Mesothelial cell of epicardium (in vitro differentiated cells): Measurements from ENCODE around the gene SYTL4. TPM values are rescaled to one million over a fixed set of nuclear protein-coding genes. Genes with fewer than 3 reads are reported as not detected.
"Not testable (repeated sequence)": the region's sequence is repeated elsewhere in the genome, so short reads cannot be mapped to it uniquely, and the experiment has no call there.

ENCODE experiments used
- DNase-seq, 2 experiments: peaks; one replicate each; pipeline ENCODE4 v3.0.0; 2021; ENCODE audit warnings: low spot score in 2 of 2; ENCODE audit not compliant: unreplicated experiment in 2 of 2
- H3K27ac Mint-ChIP-seq: 2 replicates; pipeline ENCODE4 v1.8.0; 2021; ENCODE audit warnings: mixed read lengths
- H3K27me3 Mint-ChIP-seq: 2 replicates; pipeline ENCODE4 v1.8.0; 2021; ENCODE audit warnings: low read depth, mixed read lengths
- H3K36me3 Mint-ChIP-seq: 2 replicates; pipeline ENCODE4 v1.8.0; 2021; ENCODE audit warnings: mixed read lengths
- H3K4me1 Mint-ChIP-seq: 2 replicates; pipeline ENCODE4 v1.8.0; 2021; ENCODE audit warnings: mixed read lengths
- H3K4me3 Mint-ChIP-seq: 2 replicates; pipeline ENCODE4 v1.8.0; 2021; ENCODE audit warnings: mild to moderate bottlenecking, moderate library complexity, mixed read lengths
- H3K9me3 Mint-ChIP-seq: 2 replicates; pipeline ENCODE4 v1.8.0; 2021; ENCODE audit warnings: mixed read lengths
- CTCF ChIP-seq: fragments of 200-600 bp; sonication (generic); IDR thresholded peaks from one replicate; pipeline ENCODE4 v1.5.0; 2021; ENCODE audit warnings: antibody characterized with exemption; ENCODE audit not compliant: unreplicated experiment
- total RNA-seq: library from RNA; stranded (reverse); gene quantifications from 3 replicates; pipeline ENCODE4 v1.2.1, GENCODE V29; 2021

Gene SYTL4
- total RNA-seq, 1 donor from 2014 or later: 1.2 TPM

- H3K36me3 Mint-ChIP-seq: no peaks in the 10 kb centered on the region
- no peak for TF ChIP-seq CTCF
- peaks cover 20% of the 10 kb centered on the region for H3K9me3 Mint-ChIP-seq
Observed at GRCh38 chrX:100747090-100747489, 15.2 kb upstream of the SYTL4 start.

GRCh38 chrX:100745806-100746537 is 14.1 kb upstream of the SYTL4 start:
- no peak for DNase-seq
- H3K27me3 Mint-ChIP-seq: peaks cover 3% of the 10 kb centered on the region
- H3K27ac Mint-ChIP-seq: no peak overlapping the region
- peaks cover 14% of the 10 kb centered on the region for H3K4me1 Mint-ChIP-seq
- peaks cover 14% of the 10 kb centered on the region for H3K9me3 Mint-ChIP-seq
- H3K4me3 Mint-ChIP-seq: no peak overlapping the region
- no peak for TF ChIP-seq CTCF
- no peaks in the 10 kb centered on the region for H3K36me3 Mint-ChIP-seq

More at GRCh38 chrX:100747090-100747489, 15.2 kb upstream of the SYTL4 start:
- no peak overlapping the region for H3K4me3 Mint-ChIP-seq
- H3K27me3 Mint-ChIP-seq: peaks cover 3% of the 10 kb centered on the region
- H3K27ac Mint-ChIP-seq: no peak overlapping the region
- H3K4me1 Mint-ChIP-seq: peaks cover 16% of the 10 kb centered on the region
- DNase-seq: no peak

GRCh38 chrX:100745205-100745604 is 13.3 kb upstream of the SYTL4 start:
- peaks cover 13% of the 10 kb centered on the region for H3K4me1 Mint-ChIP-seq
- peaks cover 9% of the 10 kb centered on the region for H3K9me3 Mint-ChIP-seq
- TF ChIP-seq CTCF: no peak
- H3K36me3 Mint-ChIP-seq: no peaks in the 10 kb centered on the region
- no peak overlapping the region for H3K4me3 Mint-ChIP-seq
- peaks cover 3% of the 10 kb centered on the region for H3K27me3 Mint-ChIP-seq
- no peak overlapping the region for H3K27ac Mint-ChIP-seq
- no peak for DNase-seq

GRCh38 chrX:100743009-100743607 is 11.2 kb upstream of the SYTL4 start:
- Mint-ChIP-seq H3K27ac (no peak overlapping the region), H3K4me3 (no peak overlapping the region), H3K36me3 (no peaks in the 10 kb centered on the region), H3K4me1 (peaks cover 13% of the 10 kb centered on the region), H3K9me3 (peaks cover 18% of the 10 kb centered on the region), H3K27me3 (peaks cover 7% of the 10 kb centered on the region)
- TF ChIP-seq CTCF: no peak
- no peak for DNase-seq

- H3K4me3 Mint-ChIP-seq, DNase-seq, H3K4me1 Mint-ChIP-seq, H3K27ac Mint-ChIP-seq, H3K27me3 Mint-ChIP-seq, H3K36me3 Mint-ChIP-seq: not testable (repeated sequence)
- peaks cover 26% of the 10 kb centered on the region for H3K9me3 Mint-ChIP-seq
Observed at GRCh38 chrX:100724006-100724405, 7.9 kb downstream of the SYTL4 start.

- no peak for TF ChIP-seq CTCF
- peaks cover 1% of the 10 kb centered on the region for H3K27me3 Mint-ChIP-seq
- peaks cover 2% of the 10 kb centered on the region for H3K36me3 Mint-ChIP-seq
- no peak overlapping the region for H3K4me3 Mint-ChIP-seq
- H3K27ac Mint-ChIP-seq: no peak overlapping the region
- no peak for DNase-seq
- no peaks in the 10 kb centered on the region for H3K4me1 Mint-ChIP-seq
- peaks cover 25% of the 10 kb centered on the region for H3K9me3 Mint-ChIP-seq
Observed at GRCh38 chrX:100721328-100721727, 10.6 kb downstream of the SYTL4 start.
